Breast epithelium (tissue), 4 donors: Measurements from ENCODE around the gene TMEM237. TPM values are rescaled to one million over a fixed set of nuclear protein-coding genes. Genes with fewer than 3 reads are reported as not detected.
"Not testable (repeated sequence)": the region's sequence is repeated elsewhere in the genome, so short reads cannot be mapped to it uniquely, and the experiment has no call there.

Experiments
- DNase-seq, 2 donors: peaks; one replicate each; pipeline ENCODE4 v3.0.0-alpha.2; 2019; ENCODE audit warnings: low spot score in 2 of 2
- H3K27ac ChIP-seq, 2 donors: fragments of 200-600 bp; sonication (generic) in 1 of 2; one replicate each; pipeline ENCODE4 v1.5.1; 2016 to 2019; ENCODE audit warnings: mild to moderate bottlenecking in 1 of 2
- H3K27me3 ChIP-seq, 2 donors: fragments of 200-600 bp; sonication (generic) in 1 of 2; one replicate each; pipeline versions ENCODE4 v1.5.1 to v1.6.0; 2017 to 2019; ENCODE audit warnings: control low read depth in 1 of 2, mild to moderate bottlenecking in 1 of 2
- H3K36me3 ChIP-seq: fragments of 200-600 bp; one replicate; pipeline ENCODE4 v1.5.1; 2019
- H3K4me1 ChIP-seq, 2 donors: fragments of 200-600 bp; sonication (generic); one replicate each; pipeline ENCODE4 v1.5.1; 2016 to 2019; ENCODE audit warnings: control low read depth in 1 of 2
- H3K4me3 ChIP-seq, 3 donors: fragments of 200-600 bp; sonication (generic); 1 replicate in 2 of 3; 2 replicates in 1 of 3; pipeline ENCODE4 v1.5.1; 2016 to 2019; ENCODE audit warnings: mild to moderate bottlenecking in 3 of 3, moderate library complexity in 2 of 3
- H3K9me3 ChIP-seq, 2 donors: fragments of 200-600 bp; sonication (generic) in 1 of 2; one replicate each; pipeline ENCODE4 v1.5.1; 2016 to 2019; ENCODE audit warnings: control low read depth in 1 of 2
- CTCF ChIP-seq, 3 donors: fragments of 450-650 bp; IDR thresholded peaks; one replicate each; pipeline ENCODE4 v1.5.1; 2016 to 2017; ENCODE audit warnings: antibody characterized with exemption in 3 of 3, mild to moderate bottlenecking in 3 of 3, moderate library complexity in 3 of 3
- POLR2A ChIP-seq: fragments of 450-650 bp; IDR thresholded peaks from one replicate; pipeline ENCODE4 v1.6.1; 2016; ENCODE audit warnings: antibody characterized with exemption, mild to moderate bottlenecking, moderate library complexity
- POLR2AphosphoS5 ChIP-seq, 3 donors: sonication (generic); formaldehyde crosslinking; IDR thresholded peaks; one replicate each; pipeline ENCODE4 v1.6.1; 2017; ENCODE audit warnings: antibody characterized with exemption in 3 of 3
- intact Hi-C: fragments of 100-400 bp; cut with DNase I; formaldehyde crosslinking; loops from one replicate; pipeline ENCODE4 v1.15.1; 2023; ENCODE audit warnings: low total_unique reads
- total RNA-seq, 3 donors: library from RNA; depleted of rRNA; stranded (reverse); fragments of >200 nt; gene quantifications; one replicate each; pipeline ENCODE4 v1.1.0, GENCODE V29; 2016

TMEM237 gene
- total RNA-seq, 3 donors from 2014 or later = 36.6 to 70.7 (median 39.7) TPM

- intact Hi-C loops = no loop called here
- no peaks in the 10 kb centered on the region for H3K9me3 ChIP-seq
- DNase-seq = no peak
- TF ChIP-seq POLR2A = no peak
- no peak for TF ChIP-seq CTCF (IDR thresholded peaks at IDR 0.05)
- TF ChIP-seq POLR2AphosphoS5 (IDR thresholded peaks at IDR 0.05) = no peak
- no peaks in the 10 kb centered on the region for H3K27me3 ChIP-seq
- no peak overlapping the region for H3K4me3 ChIP-seq
- no peaks in the 10 kb centered on the region for H3K36me3 ChIP-seq
- H3K4me1 ChIP-seq = no peaks in the 10 kb centered on the region
- H3K27ac ChIP-seq = no peak overlapping the region
Observed at GRCh38 chr2:201674794-201675193, 31.5 kb upstream of the TMEM237 start.

GRCh38 chr2:201674298-201674697, 31.0 kb upstream of the TMEM237 start:
- TF ChIP-seq POLR2A (no peak), CTCF (IDR thresholded peaks at IDR 0.05) (no peak), POLR2AphosphoS5 (IDR thresholded peaks at IDR 0.05) (no peak)

GRCh38 chr2:201673546-201673945, 30.2 kb upstream of the TMEM237 start:
- no peaks in the 10 kb centered on the region for H3K27me3 ChIP-seq
- H3K27ac ChIP-seq = no peak overlapping the region
- no peak overlapping the region for H3K4me3 ChIP-seq
- no peaks in the 10 kb centered on the region for H3K9me3 ChIP-seq
- intact Hi-C loops = no loop called here
- DNase-seq = no peak
- no peaks in the 10 kb centered on the region for H3K4me1 ChIP-seq
- TF ChIP-seq CTCF (IDR thresholded peaks at IDR 0.05) (no peak), POLR2AphosphoS5 (IDR thresholded peaks at IDR 0.05) (no peak), POLR2A (no peak)
- no peaks in the 10 kb centered on the region for H3K36me3 ChIP-seq

More at GRCh38 chr2:201674298-201674697, 31.0 kb upstream of the TMEM237 start:
- Histone ChIP-seq H3K27ac (no peak overlapping the region), H3K27me3 (no peaks in the 10 kb centered on the region), H3K4me1 (no peaks in the 10 kb centered on the region), H3K4me3 (no peak overlapping the region), H3K9me3 (no peaks in the 10 kb centered on the region), H3K36me3 (no peaks in the 10 kb centered on the region)
- intact Hi-C loops = no loop called here
- DNase-seq = no peak

GRCh38 chr2:201671205-201671604, 27.9 kb upstream of the TMEM237 start:
- H3K27ac ChIP-seq, intact Hi-C loops, H3K36me3 ChIP-seq, H3K4me3 ChIP-seq, H3K27me3 ChIP-seq, H3K9me3 ChIP-seq, DNase-seq, H3K4me1 ChIP-seq: not testable (repeated sequence)

- Histone ChIP-seq H3K9me3 (no peaks in the 10 kb centered on the region), H3K4me1 (no peaks in the 10 kb centered on the region), H3K27me3 (no peaks in the 10 kb centered on the region), H3K27ac (no peak overlapping the region), H3K36me3 (no peaks in the 10 kb centered on the region), H3K4me3 (no peak overlapping the region)
- no peak for DNase-seq
- TF ChIP-seq CTCF (IDR thresholded peaks at IDR 0.05) (no peak), POLR2AphosphoS5 (IDR thresholded peaks at IDR 0.05) (no peak), POLR2A (no peak)
- intact Hi-C loops = no loop called here
Observed at GRCh38 chr2:201669865-201670264, 26.6 kb upstream of the TMEM237 start.

GRCh38 chr2:201668402-201668910, 25.2 kb upstream of the TMEM237 start:
- H3K36me3 ChIP-seq = no peaks in the 10 kb centered on the region
- DNase-seq = no peak
- no peaks in the 10 kb centered on the region for H3K4me1 ChIP-seq
- TF ChIP-seq CTCF (IDR thresholded peaks at IDR 0.05) (no peak), POLR2AphosphoS5 (IDR thresholded peaks at IDR 0.05) (no peak), POLR2A (no peak)
- intact Hi-C loops = no loop called here
- no peaks in the 10 kb centered on the region for H3K27me3 ChIP-seq
- no peak overlapping the region for H3K4me3 ChIP-seq
- H3K9me3 ChIP-seq = no peaks in the 10 kb centered on the region
- no peak overlapping the region for H3K27ac ChIP-seq
